IMR-90 (cell line): ENCODE results near the gene ITGB5. TPM values are rescaled to one million over a fixed set of nuclear protein-coding genes. Genes with fewer than 3 reads are reported as not detected.

Experiments used
- ATAC-seq: fragments of 200-7000 bp; cut with Tn5 transposase; 2 replicates; pipeline ENCODE4 v1.9.1; 2020; ENCODE audit warnings: low read depth, mild to moderate bottlenecking, moderate library complexity
- BruUV-seq: library from RNA; stranded (reverse); fragments of 400-500 nt; replicated peaks from 2 replicates; lab custom pipeline; 2021; lab: Mats Ljungman, UMichigan
- CTCF ChIA-PET: fragments of 300-600 bp; formaldehyde crosslinking; extraction: SDS; loops from one replicate; lab custom pipeline; 2021; ENCODE audit warnings: antibody characterized with exemption; lab: Yijun Ruan, JAX
- POLR2A ChIA-PET: fragments of 300-600 bp; sonication (Branson Sonifier 250); formaldehyde crosslinking; loops from one replicate; lab custom pipeline; 2022; ENCODE audit warnings: antibody characterized with exemption; ENCODE audit not compliant: unreplicated experiment; lab: Charles Lee
- DNase-seq: peaks from one replicate; pipeline ENCODE4 v3.0.0; 2013
- H2AFZ ChIP-seq: replicated peaks from 2 replicates; pipeline ENCODE3; 2013; ENCODE audit warnings: low read length, mild to moderate bottlenecking; ENCODE audit not compliant: poor library complexity
- H2AK5ac ChIP-seq: 2 replicates; pipeline ENCODE4 v1.6.1; 2013; ENCODE audit warnings: low read depth, low read length, inconsistent platforms
- H2AK9ac ChIP-seq: replicated peaks from 2 replicates; pipeline ENCODE3; 2013; ENCODE audit warnings: mild to moderate bottlenecking, low read depth, low read length, moderate library complexity; ENCODE audit not compliant: poor library complexity
- H2BK120ac ChIP-seq: 2 replicates; pipeline ENCODE4 v1.6.1; 2013; ENCODE audit warnings: low read depth, low read length, inconsistent platforms
- H2BK15ac ChIP-seq: 3 replicates; pipeline ENCODE4 v1.6.1; 2013; ENCODE audit warnings: low read depth, low read length, inconsistent platforms
- H2BK20ac ChIP-seq: 2 replicates; pipeline ENCODE4 v1.6.1; 2013; ENCODE audit warnings: low read depth, mild to moderate bottlenecking, inconsistent platforms, low read length, moderate library complexity
- H2BK5ac ChIP-seq: 2 replicates; pipeline ENCODE4 v1.6.1; 2013; ENCODE audit warnings: mild to moderate bottlenecking, low read depth, low read length, inconsistent platforms; ENCODE audit not compliant: poor library complexity, severe bottlenecking
- H3K14ac ChIP-seq: replicated peaks from 2 replicates; pipeline ENCODE4 v1.6.1; 2013; ENCODE audit warnings: low read depth, low read length, inconsistent platforms
- H3K18ac ChIP-seq: 2 replicates; pipeline ENCODE4 v1.6.1; 2013; ENCODE audit warnings: low read depth, low read length, control low read depth
- H3K23ac ChIP-seq: 2 replicates; pipeline ENCODE4 v1.6.1; 2013; ENCODE audit warnings: low read depth, low read length, inconsistent platforms
- H3K27ac ChIP-seq: 2 replicates; pipeline ENCODE4 v1.5.1; 2013; ENCODE audit warnings: mild to moderate bottlenecking, control low read depth, low read length; ENCODE audit not compliant: insufficient read depth
- H3K27me3 ChIP-seq: 2 replicates; pipeline ENCODE4 v1.6.1; 2013; ENCODE audit warnings: low read length; ENCODE audit not compliant: control insufficient read depth, insufficient read depth
- H3K36me3 ChIP-seq: 2 replicates; pipeline ENCODE4 v1.6.1; 2013; ENCODE audit warnings: low read length, mixed read lengths; ENCODE audit not compliant: control insufficient read depth, insufficient read depth
- H3K4ac ChIP-seq: 2 replicates; pipeline ENCODE4 v1.6.1; 2013; ENCODE audit warnings: low read depth, low read length, inconsistent platforms
- H3K4me1 ChIP-seq: 2 replicates; pipeline ENCODE4 v1.6.1; 2013; ENCODE audit warnings: low read length, mixed read lengths; ENCODE audit not compliant: control insufficient read depth, insufficient read depth
- H3K4me2 ChIP-seq: 2 replicates; pipeline ENCODE4 v1.6.1; 2013; ENCODE audit warnings: low read depth, mild to moderate bottlenecking, control low read depth, low read length, moderate library complexity
- H3K4me3 ChIP-seq: 2 replicates; pipeline ENCODE4 v1.5.1; 2013; ENCODE audit warnings: low read depth, mild to moderate bottlenecking, control low read depth, low read length, moderate library complexity; ENCODE audit not compliant: insufficient read depth
- H3K56ac ChIP-seq: 2 replicates; pipeline ENCODE4 v1.6.1; 2013; ENCODE audit warnings: low read length, inconsistent platforms; ENCODE audit not compliant: insufficient read depth; ENCODE audit errors: extremely low read depth
- H3K79me1 ChIP-seq, 2 experiments: 2 replicates each; pipeline ENCODE4 v1.6.1; 2013; ENCODE audit warnings: low read length in 2 of 2, inconsistent platforms in 1 of 2, low read depth in 1 of 2
- H3K9ac ChIP-seq: 2 replicates; pipeline ENCODE4 v1.6.1; 2013; ENCODE audit warnings: low read depth, low read length, control low read depth
- H3K9me1 ChIP-seq: 2 replicates; pipeline ENCODE4 v1.6.1; 2013; ENCODE audit warnings: low read length, inconsistent platforms; ENCODE audit not compliant: insufficient read depth
- H3K9me3 ChIP-seq: 2 replicates; pipeline ENCODE4 v1.6.1; 2013; ENCODE audit warnings: low read length; ENCODE audit not compliant: control insufficient read depth, insufficient read depth
- H4K20me1 ChIP-seq: 2 replicates; pipeline ENCODE4 v1.6.1; 2013; ENCODE audit warnings: low read length, inconsistent platforms; ENCODE audit not compliant: insufficient read depth
- H4K5ac ChIP-seq: 2 replicates; pipeline ENCODE4 v1.6.1; 2013; ENCODE audit warnings: mild to moderate bottlenecking, low read depth, low read length, control low read depth
- H4K8ac ChIP-seq, 2 experiments: 2 replicates each; pipeline ENCODE4 v1.6.1; 2013; ENCODE audit warnings: low read depth in 2 of 2, low read length in 2 of 2, control low read depth in 1 of 2, inconsistent platforms in 1 of 2
- H4K91ac ChIP-seq: 2 replicates; pipeline ENCODE4 v1.6.1; 2013; ENCODE audit warnings: low read depth, low read length, inconsistent platforms; ENCODE audit not compliant: insufficient read depth
- CHD1 ChIP-seq: IDR thresholded peaks from 2 replicates; pipeline ENCODE4 v1.6.1; 2012; ENCODE audit warnings: low read depth, low read length, improper control_type of control experiment
- FOS ChIP-seq: fragments of 150-350 bp; IDR thresholded peaks from 2 replicates; pipeline ENCODE4 v1.6.1; 2016; ENCODE audit warnings: low read depth, low read length
- MAFK ChIP-seq: IDR thresholded peaks from 2 replicates; pipeline ENCODE4 v1.6.1; 2012; ENCODE audit warnings: low read depth, low read length, improper control_type of control experiment
- MAZ ChIP-seq: IDR thresholded peaks from 2 replicates; pipeline ENCODE4 v1.6.1; 2012; ENCODE audit warnings: low read depth, mild to moderate bottlenecking, low read length, improper control_type of control experiment, moderate library complexity, borderline replicate concordance
- NFE2L2 ChIP-seq: fragments of 150-350 bp; IDR thresholded peaks from 2 replicates; pipeline ENCODE4 v1.6.1; 2016; ENCODE audit warnings: low read depth, mild to moderate bottlenecking, low read length
- RAD21 ChIP-seq: IDR thresholded peaks from 2 replicates; pipeline ENCODE4 v1.6.1; 2012; ENCODE audit warnings: low read length, improper control_type of control experiment
- RFX5 ChIP-seq: IDR thresholded peaks from 2 replicates; pipeline ENCODE4 v1.8.0; 2012; ENCODE audit warnings: low read depth, mild to moderate bottlenecking, low read length, moderate library complexity
- WGBS, 2 experiments: methylation state at CpG; one replicate each; pipeline versions ENCODE4 v1.1.5 to v1.1.7; 2013; ENCODE audit warnings: missing lambda C conversion rate in 2 of 2; ENCODE audit not compliant: insufficient read length in 1 of 2; ENCODE audit errors: extremely low coverage in 2 of 2; 5-methylcytosine and 5-hydroxymethylcytosine counted together
- dilution Hi-C: fragments of 300-500 bp; cut with HindIII; formaldehyde crosslinking; loops from one replicate; pipeline ENCODE4 v1.14.3; 2018; ENCODE audit warnings: low sequenced_read_pairs; ENCODE audit not compliant: unreplicated experiment
- in situ Hi-C: fragments of 300-500 bp; cut with MboI; formaldehyde crosslinking; loops from 3 replicates; pipeline ENCODE4 v1.14.3; 2019; ENCODE audit warnings: low sequenced_read_pairs, inconsistent platforms, mixed read lengths
- intact Hi-C: fragments of 100-400 bp; cut with micrococcal nuclease; formaldehyde crosslinking; loops from 2 replicates; pipeline ENCODE4 v1.10.0; 2022
- polyA plus RNA-seq, 3 experiments: library from polyadenylated mRNA; depleted of rRNA; stranded (reverse); fragments of >200 nt; gene quantifications; 2 replicates each; pipeline ENCODE4 v1.2.3, GENCODE V29; 2012; ENCODE audit warnings: low replicate concordance in 1 of 3
- total RNA-seq: library from RNA; depleted of rRNA; stranded (reverse); fragments of >200 nt; gene quantifications from 2 replicates; pipeline ENCODE4 v1.2.3, GENCODE V29; 2012

The ITGB5 gene
- total and polyA plus RNA-seq, 2 of the 4 experiments (the other 2 are of a cell fraction), result 85.0 to 101 TPM

- intact Hi-C loops, result loop anchor here (5.0 kb wide), 1 partner anchor 37 kb away; no protein-coding TSS in a partner anchor
Measured at GRCh38 chr3:124774841-124775402, 112.2 kb downstream of the ITGB5 start.

More at GRCh38 chr3:124774841-124775402, 112.2 kb downstream of the ITGB5 start:
- in situ Hi-C loops, result no loop called here
- POLR2A ChIA-PET, result no interaction called here
- Histone ChIP-seq H3K4ac (peak overlapping the region; percentile 76), H3K14ac (peak overlapping the region; percentile 65), H3K18ac (peak overlapping the region; percentile 38), H3K36me3 (peaks cover 11% of the 10 kb centered on the region), H2BK20ac (peak overlapping the region; percentile 84), H3K27me3 (no peaks in the 10 kb centered on the region), H3K79me1 (peaks cover 7 to 79% of the 10 kb centered on the region in 2 experiments), H3K9me3 (no peaks in the 10 kb centered on the region), H2AFZ (peak overlapping the region; percentile 35), H3K9me1 (peaks cover 42% of the 10 kb centered on the region), H2BK15ac (peak overlapping the region; percentile 78; the same call in 2 of the 3 replicates), H3K23ac (peak overlapping the region; percentile 86), H3K27ac (peak overlapping the region; percentile 46; the same call in 1 of the 2 replicates), H3K9ac (peak overlapping the region; percentile 30; the same call in 1 of the 2 replicates), H4K8ac (peak overlapping the region; percentile 49 to 52; a peak in 3 of 4 replicates), H3K4me1 (peaks cover 26% of the 10 kb centered on the region), H4K91ac (peak overlapping the region; percentile 89), H2AK9ac (peak overlapping the region; percentile 83), H2BK5ac (peak overlapping the region; percentile 4), H3K4me2 (peak overlapping the region; percentile 11; the same call in 1 of the 2 replicates), H2AK5ac (peak overlapping the region; percentile 96), H2BK120ac (peak overlapping the region; percentile 88), H4K5ac (peak overlapping the region; percentile 32), H3K4me3 (no peak overlapping the region), H3K56ac (peak overlapping the region; percentile 33; the same call in 1 of the 2 replicates), H4K20me1 (peaks cover 2% of the 10 kb centered on the region; the same call in 1 of the 2 replicates)
- TF ChIP-seq FOS (no peak), RFX5 (no peak), MAFK (no peak), NFE2L2 (no peak), MAZ (no peak), RAD21 (no peak), CHD1 (no peak)
- CTCF ChIA-PET, result interaction anchor here (1.4 kb wide), 1 partner anchor 13 kb away, joined by 6 read pairs; no protein-coding TSS in a partner anchor
- no TSS peak for BruUV-seq
- dilution Hi-C loops, result loop anchor here (25.0 kb wide), 1 partner anchor 112 kb away; the partner anchor contains the start of gene ITGB5
- 74% methylated on average over 4 of the region's 7 CpGs; no CpG with 5 or more reads in 1 of the 2 experiments for WGBS, 2 experiments
- DNase-seq (no peak), ATAC-seq (no peak)
